SK-N-DZ (cell line): ENCODE measurements around the gene FIG4.
"Not testable (repeated sequence)": the region's sequence is repeated elsewhere in the genome, so short reads cannot be mapped to it uniquely, and the experiment has no call there.

Experiments
- DNase-seq: peaks from one replicate; pipeline ENCODE4 v3.0.0-alpha.2; 2015; ENCODE audit warnings: low spot score

FIG4 gene

GRCh38 chr6:109852713-109853112, 161.6 kb downstream of the FIG4 start:
- no peak for DNase-seq

- DNase-seq: no peak
Measured at GRCh38 chr6:109853426-109853825, 162.3 kb downstream of the FIG4 start.

GRCh38 chr6:109853951-109854350, 162.9 kb downstream of the FIG4 start:
- no peak for DNase-seq

GRCh38 chr6:109854541-109855308, 163.6 kb downstream of the FIG4 start:
- no peak for DNase-seq

- DNase-seq: not testable (repeated sequence)
Measured at GRCh38 chr6:109855476-109856040, 164.5 kb downstream of the FIG4 start.

- DNase-seq: no peak
Measured at GRCh38 chr6:109861946-109862345, 170.8 kb downstream of the FIG4 start.

- DNase-seq: no peak
Measured at GRCh38 chr6:109864050-109864449, 173.0 kb downstream of the FIG4 start.

- no peak for DNase-seq
Measured at GRCh38 chr6:109865968-109866367, 174.9 kb downstream of the FIG4 start.

- DNase-seq: peak; percentile 52
Measured at GRCh38 chr6:109867009-109867969, 176.2 kb downstream of the FIG4 start.

- DNase-seq: no peak
Measured at GRCh38 chr6:109867970-109868358, 176.9 kb downstream of the FIG4 start.

GRCh38 chr6:109869398-109870088, 178.4 kb downstream of the FIG4 start:
- peak; percentile 30 for DNase-seq

- no peak for DNase-seq
Measured at GRCh38 chr6:109870089-109870410, 179.0 kb downstream of the FIG4 start.

GRCh38 chr6:109872549-109872948, 181.5 kb downstream of the FIG4 start:
- DNase-seq: no peak

GRCh38 chr6:109872968-109873545, 182.0 kb downstream of the FIG4 start:
- DNase-seq: no peak

- no peak for DNase-seq
Measured at GRCh38 chr6:109874086-109874485, 183.0 kb downstream of the FIG4 start.

GRCh38 chr6:109874621-109875020, 183.5 kb downstream of the FIG4 start:
- no peak for DNase-seq
